Stimulated activated CD8-positive, alpha-beta memory T cell treated with anti-CD3 and anti-CD28 coated beads, Interleukin-4, amount 100 ng/mL, for 1 hour (primary cell): Measurements from ENCODE around the gene MEF2D.

Experiments used
- DNase-seq, 2 donors: peaks; one replicate each; pipeline ENCODE4 v3.0.0-alpha.2; 2020; ENCODE audit warnings: low read depth in 2 of 2, low spot score in 1 of 2

The MEF2D gene

GRCh38 chr1:156525071-156525501, 24.5 kb upstream of the MEF2D start:
- DNase-seq, result no peak

- no peak for DNase-seq
Measured at GRCh38 chr1:156524481-156524869, 23.9 kb upstream of the MEF2D start.

GRCh38 chr1:156523801-156524480, 23.4 kb upstream of the MEF2D start:
- no peak for DNase-seq

- no peak for DNase-seq
Measured at GRCh38 chr1:156522443-156522970, 21.9 kb upstream of the MEF2D start.

GRCh38 chr1:156517748-156518147, 17.2 kb upstream of the MEF2D start:
- no peak for DNase-seq

GRCh38 chr1:156516821-156517220, 16.2 kb upstream of the MEF2D start:
- DNase-seq, result no peak

- no peak for DNase-seq
Measured at GRCh38 chr1:156515956-156516355, 15.4 kb upstream of the MEF2D start.

GRCh38 chr1:156513185-156513584, 12.6 kb upstream of the MEF2D start:
- no peak for DNase-seq

- DNase-seq, result no peak
Measured at GRCh38 chr1:156511644-156512043, 11.1 kb upstream of the MEF2D start.

GRCh38 chr1:156510709-156511108, 10.1 kb upstream of the MEF2D start:
- no peak for DNase-seq

GRCh38 chr1:156509424-156510034, 9.0 kb upstream of the MEF2D start:
- DNase-seq, result no peak

- DNase-seq, result no peak
Measured at GRCh38 chr1:156508955-156509234, 8.3 kb upstream of the MEF2D start.

- DNase-seq, result no peak
Measured at GRCh38 chr1:156508205-156508954, 7.8 kb upstream of the MEF2D start.

- no peak for DNase-seq
Measured at GRCh38 chr1:156506450-156506849, 5.9 kb upstream of the MEF2D start.

GRCh38 chr1:156505679-156506298, 5.2 kb upstream of the MEF2D start:
- DNase-seq, result no peak

- DNase-seq, result peak; percentile 95 to 97
Measured at GRCh38 chr1:156504821-156505678, 4.5 kb upstream of the MEF2D start.

- DNase-seq, result no peak
Measured at GRCh38 chr1:156504438-156504813, 3.9 kb upstream of the MEF2D start.

- no peak for DNase-seq
Measured at GRCh38 chr1:156503698-156504437, 3.3 kb upstream of the MEF2D start.

- no peak for DNase-seq
Measured at GRCh38 chr1:156502894-156503697, 2.5 kb upstream of the MEF2D start.
